HepG2 (cell line): Measurements from ENCODE around the gene EGFR. TPM values are rescaled to one million over a fixed set of nuclear protein-coding genes. Genes with fewer than 3 reads are reported as not detected.

Source experiments
- ATAC-seq: fragments of 200-7000 bp; cut with Tn5 transposase; 3 replicates; pipeline ENCODE4 v1.9.1; 2020; ENCODE audit warnings: mild to moderate bottlenecking, moderate library complexity
- BruUV-seq: library from RNA; stranded (reverse); fragments of 400-500 nt; replicated peaks from 2 replicates; lab custom pipeline; 2021; lab: Mats Ljungman, UMichigan
- CTCF ChIA-PET: fragments of 300-600 bp; formaldehyde crosslinking; extraction: SDS; loops from one replicate; lab custom pipeline; 2021; ENCODE audit warnings: low total read pairs, inconsistent platforms, low intra/inter-chr PET ratio; lab: Yijun Ruan, JAX
- POLR2A ChIA-PET: fragments of 350-600 bp; sonication (Branson Sonifier 250); formaldehyde crosslinking; loops from one replicate; lab custom pipeline; 2020; ENCODE audit warnings: antibody characterized with exemption, inconsistent platforms; lab: Yijun Ruan, JAX
- DNase-seq: peaks from one replicate; pipeline ENCODE4 v3.0.0-alpha.2; 2015; ENCODE audit warnings: low spot score
- FAIRE-seq: peaks from 3 replicates; lab custom pipeline; 2011; peaks lifted over from hg19 to GRCh38; lab: Jason Lieb, UNC
- H2AFZ ChIP-seq: one replicate; pipeline ENCODE4 v1.6.1; 2011; ENCODE audit warnings: low read length, inconsistent platforms
- H3K27ac ChIP-seq: fragments of 300-600 bp; 3 replicates; pipeline ENCODE4 v1.8.0; 2011; ENCODE audit warnings: mixed run types, mild to moderate bottlenecking, mixed read lengths, low read length, inconsistent platforms; ENCODE audit not compliant: insufficient read depth; ENCODE audit errors: extremely low read length
- H3K27me3 ChIP-seq, 2 experiments: fragments of 200-600 bp in 1 of 2; 2 replicates in 1 of 2; 3 replicates in 1 of 2; pipeline versions ENCODE4 v1.6.0 to v1.8.0; 2011; ENCODE audit warnings: low read length in 2 of 2, mild to moderate bottlenecking in 2 of 2, moderate library complexity in 2 of 2, inconsistent platforms in 1 of 2; ENCODE audit not compliant: insufficient read depth in 2 of 2, control insufficient read depth in 1 of 2
- H3K36me3 ChIP-seq, 2 experiments: fragments of 200-600 bp in 1 of 2; replicated peaks in 1 of 2; 2 replicates in 1 of 2; 3 replicates in 1 of 2; pipeline versions ENCODE4 v1.5.1 to v1.8.0; 2011; ENCODE audit warnings: low read length in 2 of 2, inconsistent platforms in 1 of 2; ENCODE audit not compliant: insufficient read depth in 2 of 2, control insufficient read depth in 1 of 2
- H3K4me1 ChIP-seq: 2 replicates; pipeline ENCODE4 v1.5.1; 2012; ENCODE audit warnings: low read length, inconsistent platforms; ENCODE audit not compliant: insufficient read depth
- H3K4me2 ChIP-seq: 2 replicates; pipeline ENCODE4 v1.6.0; 2011; ENCODE audit warnings: low read depth, low read length, inconsistent platforms
- H3K4me3 ChIP-seq, 3 experiments: fragments of 200-600 bp in 1 of 3; sonication (generic), shearing (Covaris generic) in 1 of 3; replicated peaks in 1 of 3; 2 replicates each; pipeline ENCODE4 v1.5.1; 2011 to 2016; ENCODE audit warnings: low read length in 3 of 3, inconsistent platforms in 2 of 3, low read depth in 2 of 3, mild to moderate bottlenecking in 2 of 3, control low read depth in 1 of 3, mixed read lengths in 1 of 3; ENCODE audit not compliant: insufficient read depth in 1 of 3
- H3K79me2 ChIP-seq: one replicate; pipeline ENCODE4 v1.6.1; 2011; ENCODE audit warnings: low read length, inconsistent platforms; ENCODE audit not compliant: insufficient read depth
- H3K9ac ChIP-seq: 2 replicates; pipeline ENCODE4 v1.6.0; 2011; ENCODE audit warnings: mild to moderate bottlenecking, low read depth, low read length, inconsistent platforms; ENCODE audit not compliant: insufficient read depth
- H3K9me3 ChIP-seq: 2 replicates; pipeline ENCODE4 v1.5.1; 2012; ENCODE audit warnings: mild to moderate bottlenecking, low read length
- H4K20me1 ChIP-seq: 2 replicates; pipeline ENCODE4 v1.6.0; 2011; ENCODE audit warnings: inconsistent platforms, mild to moderate bottlenecking, low read length, moderate library complexity; ENCODE audit not compliant: insufficient read depth
- DDIT3 ChIP-seq: sonication (generic); formaldehyde crosslinking; IDR thresholded peaks from 2 replicates; pipeline ENCODE4 v1.4.0; 2020; ENCODE audit warnings: mild to moderate bottlenecking, missing genetic modification reagents
- ESRRA ChIP-seq: sonication (generic); formaldehyde crosslinking; IDR thresholded peaks from 2 replicates; pipeline ENCODE4 v1.5.1; 2020; ENCODE audit warnings: mild to moderate bottlenecking, low read depth, missing genetic modification reagents
- FIP1L1 ChIP-seq: fragments of 200-400 bp; formaldehyde crosslinking; IDR thresholded peaks from 2 replicates; pipeline ENCODE4 v1.6.1; 2018; ENCODE audit warnings: low read depth, mild to moderate bottlenecking, low read length, moderate library complexity, borderline replicate concordance; ENCODE audit not compliant: insufficient read depth
- GATA4 ChIP-seq: sonication (generic); IDR thresholded peaks from 2 replicates; pipeline ENCODE4 v1.6.1; 2016; ENCODE audit warnings: antibody characterized with exemption, low read depth, borderline replicate concordance
- JUND ChIP-seq: sonication (generic); formaldehyde crosslinking; IDR thresholded peaks from 2 replicates; pipeline ENCODE4 v1.8.0; 2022; ENCODE audit warnings: mild to moderate bottlenecking, missing genetic modification reagents
- PITX1 ChIP-seq: sonication (generic); formaldehyde crosslinking; IDR thresholded peaks from 2 replicates; pipeline ENCODE4 v1.5.1; 2020; ENCODE audit warnings: mild to moderate bottlenecking, missing genetic modification reagents
- SNRNP70 ChIP-seq: fragments of 200-400 bp; formaldehyde crosslinking; IDR thresholded peaks from 2 replicates; pipeline ENCODE4 v1.6.1; 2017; ENCODE audit warnings: mild to moderate bottlenecking, low read depth, low read length, moderate library complexity
- TERF1 ChIP-seq: sonication (generic); formaldehyde crosslinking; IDR thresholded peaks from 2 replicates; pipeline ENCODE4 v1.8.0; 2022; ENCODE audit warnings: mild to moderate bottlenecking, missing genetic modification reagents, moderate library complexity
- TOPORS ChIP-seq: sonication (generic); formaldehyde crosslinking; IDR thresholded peaks from 2 replicates; pipeline ENCODE4 v1.8.0; 2023; ENCODE audit warnings: mild to moderate bottlenecking, missing genetic modification reagents
- TRIM24 ChIP-seq: sonication (generic); formaldehyde crosslinking; IDR thresholded peaks from 2 replicates; pipeline ENCODE4 v1.8.0; 2022; ENCODE audit warnings: mild to moderate bottlenecking, missing genetic modification reagents
- ZBTB33 ChIP-seq: sonication (generic); formaldehyde crosslinking; IDR thresholded peaks from 2 replicates; pipeline ENCODE4 v1.4.0; 2020; ENCODE audit warnings: missing genetic modification reagents
- ZIK1 ChIP-seq: sonication (generic); formaldehyde crosslinking; IDR thresholded peaks from 2 replicates; pipeline ENCODE4 v1.5.0; 2020; ENCODE audit warnings: mild to moderate bottlenecking, low read depth, missing genetic modification reagents, borderline replicate concordance
- ZNF691 ChIP-seq: sonication (generic); formaldehyde crosslinking; IDR thresholded peaks from 2 replicates; pipeline ENCODE4 v1.4.0; 2020; ENCODE audit warnings: missing genetic modification reagents, low read depth, mild to moderate bottlenecking, borderline replicate concordance
- ZNF83 ChIP-seq: sonication (generic); formaldehyde crosslinking; IDR thresholded peaks from 2 replicates; pipeline ENCODE4 v1.4.0; 2020; ENCODE audit warnings: missing genetic modification reagents, mild to moderate bottlenecking, borderline replicate concordance
- ZSCAN31 ChIP-seq: sonication (generic); formaldehyde crosslinking; IDR thresholded peaks from 2 replicates; pipeline ENCODE4 v1.5.0; 2020; ENCODE audit warnings: low read depth, mild to moderate bottlenecking, missing genetic modification reagents
- WGBS: methylation state at CpG from one replicate; pipeline ENCODE4 v1.1.6; 2017; ENCODE audit warnings: low lambda C conversion rate; 5-methylcytosine and 5-hydroxymethylcytosine counted together
- in situ Hi-C: cut with HindIII; loops from 2 replicates; pipeline ENCODE4 v1.10.0; 2017; ENCODE audit warnings: low pct_unique_long_range_greater_than_20kb; ENCODE audit not compliant: extremely low pct_ligation_motif_present
- intact Hi-C: fragments of 100-400 bp; cut with micrococcal nuclease; formaldehyde crosslinking; loops from one replicate; pipeline ENCODE4 v1.10.0; 2022; ENCODE audit not compliant: unreplicated experiment
- polyA plus RNA-seq, 8 experiments: library from polyadenylated mRNA; depleted of rRNA in 3 of 8; stranded (reverse) in 7 of 8; unstranded in 1 of 8; fragments of >200 nt; fragmentation: Illumina TruSeq in 4 of 8; extraction: Trizol in 4 of 8; gene quantifications; 2 replicates each; pipeline versions ENCODE4 v1.2.1 to v1.2.3, GENCODE V29; 2011 to 2016; ENCODE audit warnings: low read depth in 4 of 8, missing spikeins in 1 of 8, mixed read lengths in 1 of 8; ENCODE audit not compliant: insufficient read depth in 1 of 8
- total RNA-seq, 5 experiments: library from RNA; depleted of rRNA; stranded (reverse); fragments of >200 nt; fragmentation: Illumina TruSeq; extraction: Trizol; gene quantifications; 2 replicates each; pipeline ENCODE4 v1.2.3, GENCODE V29; 2016; ENCODE audit warnings: low read depth in 1 of 5

The EGFR gene
- total and polyA plus RNA-seq, 2 of the 13 experiments (the other 11 are each of a cell fraction or from before 2014, with no cell fraction given), result 7.0 to 10.0 TPM

- no peak for TF ChIP-seq TERF1 (CRISPR knock-in tag)
Observed at GRCh38 chr7:55109404-55110167, 90.8 kb downstream of the EGFR start (continued).

- intact Hi-C loops, result no loop called here
- H4K20me1 ChIP-seq, result no peaks in the 10 kb centered on the region
- WGBS, result 90% methylated on average over 14 of the region's 14 CpGs
- H3K4me1 ChIP-seq, result peaks cover 34% of the 10 kb centered on the region
- H3K4me3 ChIP-seq, result no peak overlapping the region
- ATAC-seq (no peak), DNase-seq (no peak), FAIRE-seq (no peak)
- in situ Hi-C loops, result no loop called here
- H3K36me3 ChIP-seq, result no peaks in the 10 kb centered on the region
- H3K79me2 ChIP-seq, result no peaks in the 10 kb centered on the region
- no peaks in the 10 kb centered on the region for H3K9me3 ChIP-seq
- no peak overlapping the region for H3K27ac ChIP-seq
- H3K4me2 ChIP-seq, result no peak overlapping the region
- H3K27me3 ChIP-seq, result no peaks in the 10 kb centered on the region
- no peak overlapping the region for H2AFZ ChIP-seq
- ChIA-PET CTCF (no interaction called here), POLR2A (no interaction called here)
- BruUV-seq, result no TSS peak
- no peak overlapping the region for H3K9ac ChIP-seq
- TF ChIP-seq ZNF691 (CRISPR knock-in tag) (no peak), ZNF83 (CRISPR knock-in tag) (no peak), JUND (CRISPR knock-in tag) (no peak), ESRRA (CRISPR knock-in tag) (no peak), FIP1L1 (no peak), ZIK1 (no peak), GATA4 (no peak), TRIM24 (CRISPR knock-in tag) (no peak), DDIT3 (CRISPR knock-in tag) (no peak), ZSCAN31 (CRISPR knock-in tag) (no peak), PITX1 (no peak), SNRNP70 (no peak), ZBTB33 (CRISPR knock-in tag) (no peak), TOPORS (CRISPR knock-in tag) (no peak)
Observed at GRCh38 chr7:55110282-55110992, 91.6 kb downstream of the EGFR start.
